DOHH2 (cell line): ENCODE measurements around the gene DMBT1.

Experiments used
- H3F3A ChIP-seq: fragments of 200-600 bp; sonication (generic), shearing (Covaris generic); 2 replicates; pipeline ENCODE4 v1.6.0; 2016; ENCODE audit warnings: antibody characterized with exemption, mild to moderate bottlenecking; ENCODE audit not compliant: control insufficient read depth, insufficient read depth
- H3K27ac ChIP-seq: fragments of 200-600 bp; sonication (generic); 2 replicates; pipeline ENCODE4 v1.5.1; 2014; ENCODE audit warnings: low read depth, mild to moderate bottlenecking, low read length, moderate library complexity
- H3K27me3 ChIP-seq: fragments of 200-600 bp; sonication (generic); 2 replicates; pipeline ENCODE4 v1.6.1; 2014; ENCODE audit warnings: mild to moderate bottlenecking, low read length, mixed read lengths; ENCODE audit not compliant: control insufficient read depth
- H3K36me3 ChIP-seq: fragments of 200-600 bp; sonication (generic); 2 replicates; pipeline ENCODE4 v1.6.1; 2014; ENCODE audit warnings: mild to moderate bottlenecking, low read length, moderate library complexity, mixed read lengths; ENCODE audit not compliant: control insufficient read depth
- H3K4me1 ChIP-seq: fragments of 200-600 bp; sonication (generic); 2 replicates; pipeline ENCODE4 v1.6.1; 2014; ENCODE audit warnings: mild to moderate bottlenecking, low read length, mixed read lengths; ENCODE audit not compliant: control insufficient read depth
- H3K4me2 ChIP-seq: fragments of 200-600 bp; sonication (generic); 2 replicates; pipeline ENCODE4 v1.6.0; 2014; ENCODE audit warnings: mild to moderate bottlenecking, low read length, moderate library complexity
- H3K4me3 ChIP-seq: fragments of 200-600 bp; sonication (generic); 2 replicates; pipeline ENCODE4 v1.5.1; 2014; ENCODE audit warnings: mild to moderate bottlenecking, low read length, mixed read lengths
- H3K79me2 ChIP-seq: fragments of 200-600 bp; sonication (generic); 2 replicates; pipeline ENCODE4 v1.6.1; 2014; ENCODE audit warnings: mild to moderate bottlenecking, low read length, mixed read lengths; ENCODE audit not compliant: control insufficient read depth
- H3K9me2 ChIP-seq: fragments of 200-600 bp; sonication (generic); replicated peaks from 2 replicates; pipeline ENCODE4 v1.6.1; 2014; ENCODE audit warnings: mild to moderate bottlenecking, low read length, mixed read lengths; ENCODE audit not compliant: control insufficient read depth
- H3K9me3 ChIP-seq: fragments of 200-600 bp; sonication (generic); 2 replicates; pipeline ENCODE4 v1.6.1; 2014; ENCODE audit warnings: antibody characterized with exemption, low read length, mixed read lengths; ENCODE audit not compliant: control insufficient read depth, insufficient read depth
- H4K20me1 ChIP-seq: fragments of 200-600 bp; sonication (generic); 2 replicates; pipeline ENCODE4 v1.6.0; 2014; ENCODE audit warnings: low read depth, mild to moderate bottlenecking, antibody characterized with exemption, low read length, moderate library complexity; ENCODE audit not compliant: control insufficient read depth, insufficient read depth
- EZH2phosphoT487 ChIP-seq: fragments of 200-600 bp; sonication (generic); IDR thresholded peaks from 2 replicates; pipeline ENCODE4 v1.6.1; 2017; ENCODE audit warnings: borderline replicate concordance, mild to moderate bottlenecking, antibody characterized with exemption, low read length, moderate library complexity, mixed read lengths
- TF ChIP-seq, protein P1 (sequence below): fragments of 200-600 bp; sonication (generic); IDR thresholded peaks from one replicate; pipeline ENCODE4 v1.5.1; 2014; ENCODE audit warnings: antibody characterized with exemption, mild to moderate bottlenecking, low read depth, low read length; ENCODE audit not compliant: poor library complexity, severe bottlenecking

Gene DMBT1

DNA sequence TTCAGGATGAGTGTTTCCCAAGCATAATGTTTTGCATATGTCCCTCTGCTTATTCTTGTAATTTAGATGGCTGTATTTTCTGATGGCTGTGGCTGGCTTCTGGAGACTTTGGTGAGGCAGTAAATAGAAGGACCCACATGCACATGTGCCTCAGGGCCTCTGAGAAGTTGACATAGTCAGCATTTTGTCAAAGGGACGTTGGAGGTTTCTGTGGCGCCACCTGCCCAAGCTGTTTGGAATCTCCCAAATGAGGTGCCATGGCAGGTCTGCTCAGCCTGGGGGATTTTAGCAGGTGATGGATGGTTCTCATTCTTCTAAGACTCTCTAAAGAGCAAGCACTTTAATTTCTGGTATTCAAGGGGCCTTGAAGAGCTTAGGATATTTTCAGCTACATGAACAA lies 109.3 kb downstream of the DMBT1 start:
- Histone ChIP-seq H3K4me2 (no peak overlapping the region), H3K9me3 (no peaks in the 10 kb centered on the region), H3K4me1 (no peaks in the 10 kb centered on the region), H3F3A (no peaks in the 10 kb centered on the region), H3K9me2 (no peaks in the 10 kb centered on the region), H3K27ac (no peak overlapping the region), H3K79me2 (no peaks in the 10 kb centered on the region), H4K20me1 (no peaks in the 10 kb centered on the region), H3K36me3 (no peaks in the 10 kb centered on the region), H3K27me3 (peaks cover 3% of the 10 kb centered on the region), H3K4me3 (no peak overlapping the region)
- TF ChIP-seq, protein P1, sequence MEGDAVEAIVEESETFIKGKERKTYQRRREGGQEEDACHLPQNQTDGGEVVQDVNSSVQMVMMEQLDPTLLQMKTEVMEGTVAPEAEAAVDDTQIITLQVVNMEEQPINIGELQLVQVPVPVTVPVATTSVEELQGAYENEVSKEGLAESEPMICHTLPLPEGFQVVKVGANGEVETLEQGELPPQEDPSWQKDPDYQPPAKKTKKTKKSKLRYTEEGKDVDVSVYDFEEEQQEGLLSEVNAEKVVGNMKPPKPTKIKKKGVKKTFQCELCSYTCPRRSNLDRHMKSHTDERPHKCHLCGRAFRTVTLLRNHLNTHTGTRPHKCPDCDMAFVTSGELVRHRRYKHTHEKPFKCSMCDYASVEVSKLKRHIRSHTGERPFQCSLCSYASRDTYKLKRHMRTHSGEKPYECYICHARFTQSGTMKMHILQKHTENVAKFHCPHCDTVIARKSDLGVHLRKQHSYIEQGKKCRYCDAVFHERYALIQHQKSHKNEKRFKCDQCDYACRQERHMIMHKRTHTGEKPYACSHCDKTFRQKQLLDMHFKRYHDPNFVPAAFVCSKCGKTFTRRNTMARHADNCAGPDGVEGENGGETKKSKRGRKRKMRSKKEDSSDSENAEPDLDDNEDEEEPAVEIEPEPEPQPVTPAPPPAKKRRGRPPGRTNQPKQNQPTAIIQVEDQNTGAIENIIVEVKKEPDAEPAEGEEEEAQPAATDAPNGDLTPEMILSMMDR, result no peak
- no peak for TF ChIP-seq EZH2phosphoT487

DNA sequence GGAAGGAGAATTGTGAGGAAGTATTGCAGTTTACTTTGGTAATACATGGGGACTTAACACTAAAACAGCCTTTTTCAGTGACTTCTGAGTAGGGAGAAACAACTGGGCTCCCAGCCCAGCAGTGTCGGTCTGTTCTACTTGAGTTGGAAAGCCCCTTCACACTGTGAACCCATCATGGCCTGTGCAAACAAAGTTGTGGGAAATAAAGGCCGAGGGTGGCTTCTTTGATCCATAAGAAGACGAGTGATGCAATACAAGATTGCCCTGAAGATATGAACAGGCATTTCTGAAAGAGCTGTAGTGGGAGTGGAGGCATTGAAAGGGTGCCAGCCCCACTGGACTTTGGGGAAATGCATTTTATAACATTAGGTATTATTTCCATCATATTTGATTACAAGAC lies 110.8 kb downstream of the DMBT1 start:
- Histone ChIP-seq H3K79me2 (no peaks in the 10 kb centered on the region), H3K9me3 (no peaks in the 10 kb centered on the region), H4K20me1 (no peaks in the 10 kb centered on the region), H3K27me3 (peaks cover 2% of the 10 kb centered on the region), H3K27ac (no peak overlapping the region), H3K4me3 (no peak overlapping the region), H3K4me1 (no peaks in the 10 kb centered on the region), H3K36me3 (no peaks in the 10 kb centered on the region), H3K4me2 (no peak overlapping the region), H3F3A (no peaks in the 10 kb centered on the region), H3K9me2 (no peaks in the 10 kb centered on the region)
- TF ChIP-seq EZH2phosphoT487, result no peak
- TF ChIP-seq, protein P1, result no peak

DNA sequence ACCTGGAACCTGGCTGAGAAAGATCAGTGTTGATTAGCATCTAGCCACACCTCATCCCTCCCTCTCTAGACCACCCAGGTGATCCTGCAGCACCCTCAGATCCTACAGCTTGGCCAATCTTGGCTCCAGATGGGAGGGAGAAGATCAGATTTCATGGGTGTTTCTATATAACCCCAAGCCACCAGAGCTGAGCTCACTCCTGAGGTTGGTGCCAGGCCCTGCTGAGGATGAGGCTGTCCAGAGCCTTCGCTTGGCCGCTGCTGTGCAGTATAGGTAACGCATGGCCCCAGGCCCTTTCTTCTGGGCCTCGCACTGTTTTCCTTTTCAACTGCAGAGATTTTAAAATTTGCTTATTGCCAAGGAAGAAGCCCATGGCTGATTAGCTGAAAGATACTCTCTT lies 112.1 kb downstream of the DMBT1 start:
- no peak for TF ChIP-seq EZH2phosphoT487
- TF ChIP-seq, protein P1, result no peak
- no peak overlapping the region for H3K4me2 ChIP-seq
- no peaks in the 10 kb centered on the region for H3K36me3 ChIP-seq

GRCh38 chr10:122673269-122673668 lies 112.7 kb downstream of the DMBT1 start:
- H3K79me2 ChIP-seq, result no peaks in the 10 kb centered on the region
- TF ChIP-seq, protein P1, result no peak
- TF ChIP-seq EZH2phosphoT487, result no peak
- H3K4me2 ChIP-seq, result no peak overlapping the region
- H4K20me1 ChIP-seq, result no peaks in the 10 kb centered on the region
- H3K36me3 ChIP-seq, result no peaks in the 10 kb centered on the region
- no peak overlapping the region for H3K4me3 ChIP-seq
- H3F3A ChIP-seq, result no peaks in the 10 kb centered on the region
- H3K27me3 ChIP-seq, result no peaks in the 10 kb centered on the region
- H3K9me3 ChIP-seq, result no peaks in the 10 kb centered on the region
- H3K4me1 ChIP-seq, result no peaks in the 10 kb centered on the region
- no peak overlapping the region for H3K27ac ChIP-seq
- no peaks in the 10 kb centered on the region for H3K9me2 ChIP-seq

More for the DNA sequence above, 112.1 kb downstream of the DMBT1 start:
- Histone ChIP-seq H3K9me2 (no peaks in the 10 kb centered on the region), H3K9me3 (no peaks in the 10 kb centered on the region), H3K79me2 (no peaks in the 10 kb centered on the region), H3K27me3 (no peaks in the 10 kb centered on the region), H3K4me1 (no peaks in the 10 kb centered on the region), H3K27ac (no peak overlapping the region), H4K20me1 (no peaks in the 10 kb centered on the region), H3F3A (no peaks in the 10 kb centered on the region), H3K4me3 (no peak overlapping the region)
